Measurements from ENCODE around the gene LCK.

DNA sequence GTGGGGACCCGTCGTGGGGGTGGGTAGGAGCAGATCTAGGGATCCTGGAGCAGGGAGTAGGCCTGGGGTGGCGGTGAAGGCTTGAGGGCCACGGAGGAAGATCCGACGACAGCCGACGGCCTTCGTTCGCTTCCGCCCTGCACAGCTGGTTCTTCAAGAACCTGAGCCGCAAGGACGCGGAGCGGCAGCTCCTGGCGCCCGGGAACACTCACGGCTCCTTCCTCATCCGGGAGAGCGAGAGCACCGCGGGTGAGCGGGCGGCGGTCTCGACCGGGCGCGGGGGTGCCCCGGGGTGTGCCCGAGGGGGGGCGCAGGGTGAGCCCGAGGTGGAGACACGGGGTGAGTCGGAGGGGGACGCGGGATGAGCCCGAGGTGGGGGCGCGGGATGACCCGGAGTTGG is 24.4 kb downstream of the LCK start:
- TF ChIP-seq EZH2 (IDR thresholded peaks at IDR 0.05; ENCODE audit: low read depth, unreplicated experiment) (no peak), POLR2AphosphoS5 (IDR thresholded peaks at IDR 0.05; ENCODE audit: low read depth) (no peak), JUNB (IDR thresholded peaks at IDR 0.05; ENCODE audit: unreplicated experiment) (no peak), EZH2phosphoT487 (IDR thresholded peaks at IDR 0.05; ENCODE audit: unreplicated experiment) (no peak), CREB1 (CRISPR knock-in tag; IDR thresholded peaks at IDR 0.05; ENCODE audit: low read depth) (no peak), ZNF331 (CRISPR knock-in tag; IDR thresholded peaks at IDR 0.05; ENCODE audit: low read depth) (no peak), NANOG (IDR thresholded peaks at IDR 0.05; ENCODE audit: borderline replicate concordance) (no peak), STAT1 (IDR thresholded peaks at IDR 0.05; ENCODE audit: unreplicated experiment) (no peak)
- TF ChIP-seq, protein P1, sequence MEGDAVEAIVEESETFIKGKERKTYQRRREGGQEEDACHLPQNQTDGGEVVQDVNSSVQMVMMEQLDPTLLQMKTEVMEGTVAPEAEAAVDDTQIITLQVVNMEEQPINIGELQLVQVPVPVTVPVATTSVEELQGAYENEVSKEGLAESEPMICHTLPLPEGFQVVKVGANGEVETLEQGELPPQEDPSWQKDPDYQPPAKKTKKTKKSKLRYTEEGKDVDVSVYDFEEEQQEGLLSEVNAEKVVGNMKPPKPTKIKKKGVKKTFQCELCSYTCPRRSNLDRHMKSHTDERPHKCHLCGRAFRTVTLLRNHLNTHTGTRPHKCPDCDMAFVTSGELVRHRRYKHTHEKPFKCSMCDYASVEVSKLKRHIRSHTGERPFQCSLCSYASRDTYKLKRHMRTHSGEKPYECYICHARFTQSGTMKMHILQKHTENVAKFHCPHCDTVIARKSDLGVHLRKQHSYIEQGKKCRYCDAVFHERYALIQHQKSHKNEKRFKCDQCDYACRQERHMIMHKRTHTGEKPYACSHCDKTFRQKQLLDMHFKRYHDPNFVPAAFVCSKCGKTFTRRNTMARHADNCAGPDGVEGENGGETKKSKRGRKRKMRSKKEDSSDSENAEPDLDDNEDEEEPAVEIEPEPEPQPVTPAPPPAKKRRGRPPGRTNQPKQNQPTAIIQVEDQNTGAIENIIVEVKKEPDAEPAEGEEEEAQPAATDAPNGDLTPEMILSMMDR (conservative IDR thresholded peaks at IDR 0.05; ENCODE audit: low read depth in 2 of 2), result no peak
- TF ChIP-seq, protein P2, sequence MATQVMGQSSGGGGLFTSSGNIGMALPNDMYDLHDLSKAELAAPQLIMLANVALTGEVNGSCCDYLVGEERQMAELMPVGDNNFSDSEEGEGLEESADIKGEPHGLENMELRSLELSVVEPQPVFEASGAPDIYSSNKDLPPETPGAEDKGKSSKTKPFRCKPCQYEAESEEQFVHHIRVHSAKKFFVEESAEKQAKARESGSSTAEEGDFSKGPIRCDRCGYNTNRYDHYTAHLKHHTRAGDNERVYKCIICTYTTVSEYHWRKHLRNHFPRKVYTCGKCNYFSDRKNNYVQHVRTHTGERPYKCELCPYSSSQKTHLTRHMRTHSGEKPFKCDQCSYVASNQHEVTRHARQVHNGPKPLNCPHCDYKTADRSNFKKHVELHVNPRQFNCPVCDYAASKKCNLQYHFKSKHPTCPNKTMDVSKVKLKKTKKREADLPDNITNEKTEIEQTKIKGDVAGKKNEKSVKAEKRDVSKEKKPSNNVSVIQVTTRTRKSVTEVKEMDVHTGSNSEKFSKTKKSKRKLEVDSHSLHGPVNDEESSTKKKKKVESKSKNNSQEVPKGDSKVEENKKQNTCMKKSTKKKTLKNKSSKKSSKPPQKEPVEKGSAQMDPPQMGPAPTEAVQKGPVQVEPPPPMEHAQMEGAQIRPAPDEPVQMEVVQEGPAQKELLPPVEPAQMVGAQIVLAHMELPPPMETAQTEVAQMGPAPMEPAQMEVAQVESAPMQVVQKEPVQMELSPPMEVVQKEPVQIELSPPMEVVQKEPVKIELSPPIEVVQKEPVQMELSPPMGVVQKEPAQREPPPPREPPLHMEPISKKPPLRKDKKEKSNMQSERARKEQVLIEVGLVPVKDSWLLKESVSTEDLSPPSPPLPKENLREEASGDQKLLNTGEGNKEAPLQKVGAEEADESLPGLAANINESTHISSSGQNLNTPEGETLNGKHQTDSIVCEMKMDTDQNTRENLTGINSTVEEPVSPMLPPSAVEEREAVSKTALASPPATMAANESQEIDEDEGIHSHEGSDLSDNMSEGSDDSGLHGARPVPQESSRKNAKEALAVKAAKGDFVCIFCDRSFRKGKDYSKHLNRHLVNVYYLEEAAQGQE (IDR thresholded peaks at IDR 0.05; ENCODE audit: unreplicated experiment), result no peak
- TF ChIP-seq, protein P3, sequence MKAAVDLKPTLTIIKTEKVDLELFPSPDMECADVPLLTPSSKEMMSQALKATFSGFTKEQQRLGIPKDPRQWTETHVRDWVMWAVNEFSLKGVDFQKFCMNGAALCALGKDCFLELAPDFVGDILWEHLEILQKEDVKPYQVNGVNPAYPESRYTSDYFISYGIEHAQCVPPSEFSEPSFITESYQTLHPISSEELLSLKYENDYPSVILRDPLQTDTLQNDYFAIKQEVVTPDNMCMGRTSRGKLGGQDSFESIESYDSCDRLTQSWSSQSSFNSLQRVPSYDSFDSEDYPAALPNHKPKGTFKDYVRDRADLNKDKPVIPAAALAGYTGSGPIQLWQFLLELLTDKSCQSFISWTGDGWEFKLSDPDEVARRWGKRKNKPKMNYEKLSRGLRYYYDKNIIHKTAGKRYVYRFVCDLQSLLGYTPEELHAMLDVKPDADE (IDR thresholded peaks at IDR 0.05), result no peak

Measured in GM23338 (cell line).